Fibroblast of lung (primary cell): ENCODE measurements around the gene DAB1. TPM values are rescaled to one million over a fixed set of nuclear protein-coding genes. Genes with fewer than 3 reads are reported as not detected.

Experiments used
- DNase-seq, 2 donors: peaks; one replicate each; pipeline versions ENCODE4 v3.0.0 to v3.0.0-alpha.2; 2010; ENCODE audit warnings: low read depth in 2 of 2
- H2AFZ ChIP-seq: 2 replicates; pipeline ENCODE4 v1.5.1; 2012; ENCODE audit warnings: low read length, control low read depth, inconsistent platforms
- H3K27ac ChIP-seq: 2 replicates; pipeline ENCODE4 v1.5.1; 2011; ENCODE audit warnings: low read length, control low read depth; ENCODE audit not compliant: insufficient read depth
- H3K27me3 ChIP-seq: 2 replicates; pipeline ENCODE4 v1.5.1; 2011; ENCODE audit warnings: mild to moderate bottlenecking, low read length; ENCODE audit not compliant: control insufficient read depth, insufficient read depth
- H3K36me3 ChIP-seq: 2 replicates; pipeline ENCODE4 v1.5.1; 2011; ENCODE audit warnings: low read length; ENCODE audit not compliant: control insufficient read depth, insufficient read depth
- H3K4me1 ChIP-seq: 2 replicates; pipeline ENCODE4 v1.5.1; 2011; ENCODE audit warnings: low read length; ENCODE audit not compliant: control insufficient read depth, insufficient read depth; ENCODE audit errors: extremely low read depth
- H3K4me2 ChIP-seq: 2 replicates; pipeline ENCODE4 v1.5.1; 2011; ENCODE audit warnings: low read length, control low read depth; ENCODE audit not compliant: insufficient read depth; ENCODE audit errors: extremely low read depth
- H3K4me3 ChIP-seq, 4 experiments: fragments of 200-600 bp in 1 of 4; sonication (generic) in 1 of 4; replicated peaks in 1 of 4; 2 replicates each; pipeline ENCODE4 v1.5.1; 2011 to 2016; ENCODE audit warnings: low read length in 4 of 4, low read depth in 3 of 4, mild to moderate bottlenecking in 3 of 4, control low read depth in 2 of 4, inconsistent platforms in 1 of 4, mixed read lengths in 1 of 4; ENCODE audit not compliant: insufficient read depth in 1 of 4; ENCODE audit errors: control extremely low read depth in 1 of 4
- H3K79me2 ChIP-seq: 2 replicates; pipeline ENCODE4 v1.5.1; 2012; ENCODE audit warnings: mild to moderate bottlenecking, low read length, inconsistent platforms; ENCODE audit not compliant: control insufficient read depth, insufficient read depth
- H3K9ac ChIP-seq: 2 replicates; pipeline ENCODE4 v1.5.1; 2011; ENCODE audit warnings: mild to moderate bottlenecking, low read length, control low read depth; ENCODE audit not compliant: insufficient read depth
- H3K9me3 ChIP-seq: 2 replicates; pipeline ENCODE4 v1.5.1; 2012; ENCODE audit warnings: low read depth, low read length; ENCODE audit not compliant: control insufficient read depth, insufficient read depth
- H4K20me1 ChIP-seq: 2 replicates; pipeline ENCODE4 v1.5.1; 2011; ENCODE audit warnings: low read length; ENCODE audit not compliant: control insufficient read depth, insufficient read depth; ENCODE audit errors: extremely low read depth
- CTCF ChIP-seq, 2 donors: IDR thresholded peaks in 1 of 2; conservative IDR thresholded peaks in 1 of 2; 1 replicate in 1 of 2; 2 replicates in 1 of 2; pipeline ENCODE4 v1.5.1; 2011 to 2012; ENCODE audit warnings: low read length in 2 of 2, control low read depth in 1 of 2, inconsistent platforms in 1 of 2, low read depth in 1 of 2, mild to moderate bottlenecking in 1 of 2
- EZH2 ChIP-seq: IDR thresholded peaks from 2 replicates; pipeline ENCODE4 v1.5.1; 2012; ENCODE audit warnings: low read length, control low read depth, mild to moderate bottlenecking; ENCODE audit errors: missing control alignments
- polyA plus RNA-seq, 2 donors: library from polyadenylated mRNA; depleted of rRNA in 1 of 2; stranded (reverse) in 1 of 2; unstranded in 1 of 2; fragments of >200 nt; gene quantifications; 2 replicates each; pipeline ENCODE4 v1.2.1, GENCODE V29; 2011 to 2012; ENCODE audit warnings: missing spikeins in 1 of 2
- total RNA-seq: library from RNA; depleted of rRNA; stranded (reverse); fragments of >200 nt; gene quantifications from 2 replicates; pipeline ENCODE4 v1.2.1, GENCODE V29; 2014

DAB1 gene
- total and polyA plus RNA-seq, 2 donors (not counting 1 experiment from before 2014, with no cell fraction given), result 0.17 to 2.0 TPM

- no peak overlapping the region for H3K9ac ChIP-seq
- no peaks in the 10 kb centered on the region for H3K4me1 ChIP-seq
- no peak overlapping the region for H3K4me3 ChIP-seq
- no peak overlapping the region for H3K27ac ChIP-seq
- H3K36me3 ChIP-seq, result no peaks in the 10 kb centered on the region
- H4K20me1 ChIP-seq, result no peaks in the 10 kb centered on the region
- no peak overlapping the region for H3K4me2 ChIP-seq
- TF ChIP-seq EZH2 (no peak), CTCF (conservative IDR thresholded peaks at IDR 0.05 in 1 of 2, IDR thresholded peaks at IDR 0.05 in 1 of 2; ENCODE audit: low read depth in 1 of 2, low read length in 2 of 2) (peak in 1 of 2 donors; percentile 13)
- H3K79me2 ChIP-seq, result no peaks in the 10 kb centered on the region
- no peaks in the 10 kb centered on the region for H3K9me3 ChIP-seq
- no peak for DNase-seq
- no peak overlapping the region for H2AFZ ChIP-seq
- no peaks in the 10 kb centered on the region for H3K27me3 ChIP-seq
These were observed 445.9 kb downstream of the DAB1 start for GRCh38 chr1:56977910-56978309.

GRCh38 chr1:56975446-56975845 lies 448.4 kb downstream of the DAB1 start:
- TF ChIP-seq EZH2 (no peak), CTCF (conservative IDR thresholded peaks at IDR 0.05 in 1 of 2, IDR thresholded peaks at IDR 0.05 in 1 of 2; ENCODE audit: low read depth in 1 of 2, low read length in 2 of 2) (no peak)
- H3K9ac ChIP-seq, result no peak overlapping the region
- no peak for DNase-seq
- H3K27ac ChIP-seq, result no peak overlapping the region
- no peak overlapping the region for H2AFZ ChIP-seq
- H3K27me3 ChIP-seq, result no peaks in the 10 kb centered on the region
- no peaks in the 10 kb centered on the region for H3K79me2 ChIP-seq
- H3K9me3 ChIP-seq, result no peaks in the 10 kb centered on the region
- no peak overlapping the region for H3K4me2 ChIP-seq
- no peaks in the 10 kb centered on the region for H3K4me1 ChIP-seq
- no peaks in the 10 kb centered on the region for H3K36me3 ChIP-seq
- no peaks in the 10 kb centered on the region for H4K20me1 ChIP-seq
- no peak overlapping the region for H3K4me3 ChIP-seq

DNA sequence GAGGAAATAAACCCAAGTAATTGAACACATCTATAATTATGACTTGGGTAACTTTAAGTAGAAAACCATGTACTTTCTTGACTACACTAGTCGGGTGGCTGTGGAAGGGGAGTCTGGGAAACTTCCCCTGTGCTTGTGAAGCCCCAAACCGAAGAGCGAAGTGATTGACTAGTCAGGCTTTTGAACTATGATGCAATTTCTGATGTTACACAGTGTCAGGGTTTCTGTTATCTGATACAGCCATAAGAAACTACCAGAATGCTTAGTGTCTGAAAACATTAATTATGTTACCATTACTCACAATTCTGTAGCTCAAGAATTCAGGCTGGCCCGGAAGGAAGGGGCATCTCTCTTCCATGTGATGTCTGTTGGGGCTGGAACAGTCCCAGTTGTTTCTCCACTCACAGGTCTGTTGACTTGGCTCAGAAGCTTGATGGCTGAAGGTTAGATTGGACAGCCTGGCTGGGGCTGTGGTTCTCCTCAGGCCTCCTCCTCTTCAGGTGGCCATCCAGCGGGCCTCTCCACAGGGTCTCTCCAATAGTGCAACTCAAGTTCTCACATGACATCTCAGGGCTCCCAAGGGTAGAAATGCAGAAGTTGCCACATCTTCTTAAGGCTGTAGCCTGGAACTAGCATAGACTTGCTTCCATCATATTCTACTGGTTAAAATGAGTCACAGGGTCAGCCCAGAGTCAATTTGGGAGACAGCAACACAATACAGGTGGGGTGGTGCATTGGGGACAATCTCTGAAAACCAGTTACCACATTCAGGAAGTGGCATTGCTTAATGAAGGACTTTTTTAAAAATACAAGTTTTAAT lies 449.7 kb downstream of the DAB1 start:
- H3K9ac ChIP-seq, result no peak overlapping the region
- H4K20me1 ChIP-seq, result no peaks in the 10 kb centered on the region

More for the DNA sequence above, 449.7 kb downstream of the DAB1 start:
- H3K4me1 ChIP-seq, result no peaks in the 10 kb centered on the region
- H3K4me2 ChIP-seq, result no peak overlapping the region
- no peak for DNase-seq
- H3K27ac ChIP-seq, result no peak overlapping the region
- H3K36me3 ChIP-seq, result no peaks in the 10 kb centered on the region
- H3K9me3 ChIP-seq, result no peaks in the 10 kb centered on the region
- H2AFZ ChIP-seq, result no peak overlapping the region
- H3K27me3 ChIP-seq, result no peaks in the 10 kb centered on the region
- TF ChIP-seq CTCF (conservative IDR thresholded peaks at IDR 0.05 in 1 of 2, IDR thresholded peaks at IDR 0.05 in 1 of 2; ENCODE audit: low read depth in 1 of 2, low read length in 2 of 2) (no peak), EZH2 (no peak)
- H3K4me3 ChIP-seq, result no peak overlapping the region
- no peaks in the 10 kb centered on the region for H3K79me2 ChIP-seq
